SK-N-MC (cell line): Measurements from ENCODE around the gene MAN1B1.

Experiments used
- EZH2 ChIP-seq: fragments of 200-600 bp; sonication (generic); IDR thresholded peaks from one replicate; pipeline ENCODE4 v1.6.1; 2017; ENCODE audit warnings: antibody characterized with exemption
- FOXP2 ChIP-seq: optimal IDR thresholded peaks from 2 replicates; pipeline ENCODE3; 2011; ENCODE audit warnings: mild to moderate bottlenecking, moderate library complexity; ENCODE audit not compliant: insufficient read depth; ENCODE audit errors: extremely low read length, control extremely low read depth
- POLR2AphosphoS5 ChIP-seq: IDR thresholded peaks from 2 replicates; pipeline ENCODE4 v1.6.1; 2012; ENCODE audit warnings: mild to moderate bottlenecking, low read depth, low read length, borderline replicate concordance

DNA sequence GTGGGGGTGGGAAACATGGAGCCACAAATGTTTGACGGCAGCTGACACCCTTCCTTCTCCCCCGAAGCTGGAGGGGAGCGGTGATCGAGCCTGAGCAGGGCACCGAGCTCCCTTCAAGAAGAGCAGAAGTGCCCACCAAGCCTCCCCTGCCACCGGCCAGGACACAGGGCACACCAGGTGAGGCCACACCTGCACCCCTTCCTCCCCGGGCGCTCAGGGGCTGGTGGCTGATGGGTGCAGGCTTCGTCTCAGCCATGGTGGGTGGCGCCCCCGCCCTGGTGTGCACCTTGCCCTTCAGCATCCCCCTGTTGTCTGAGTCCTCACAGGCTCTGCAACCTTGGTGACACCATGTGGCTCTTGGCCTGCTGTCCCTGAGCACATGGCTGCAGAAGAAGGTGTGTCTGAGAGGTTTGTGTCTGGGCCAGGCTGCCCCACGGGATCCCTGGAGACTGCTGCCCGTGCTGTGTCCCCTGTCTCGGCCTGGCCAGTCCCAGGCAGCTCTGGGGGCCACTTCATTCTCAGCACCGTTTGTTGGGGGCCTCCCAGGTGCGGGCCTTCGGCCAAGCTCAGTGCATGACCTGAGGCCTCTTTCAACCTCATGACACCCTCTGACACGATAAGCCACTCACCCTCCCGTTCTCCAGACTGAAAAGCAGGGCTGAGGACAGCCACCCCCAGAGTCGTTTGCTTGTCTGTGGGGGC is 11.1 kb downstream of the MAN1B1 start:
- TF ChIP-seq EZH2 (no peak), POLR2AphosphoS5 (no peak), FOXP2 (no peak)
